Measurements from ENCODE around the gene GTF2H2C. TPM values are rescaled to one million over a fixed set of nuclear protein-coding genes. Genes with fewer than 3 reads are reported as not detected.
A peak's percentile ranks its signal among the peaks of the same experiment; 100 is the strongest.
"Not testable (repeated sequence)": the region's sequence is repeated elsewhere in the genome, so short reads cannot be mapped to it uniquely, and the experiment has no call there.

GTF2H2C gene
- total and polyA plus RNA-seq, 2 experiments from 2014 or later, result 52.2 to 61.6 TPM

- Mint-ChIP-seq H3K27me3 (ENCODE audit: insufficient read depth, low read depth, poor library complexity) (no peaks in the 10 kb centered on the region), H3K4me3 (no peak overlapping the region), H3K27ac (peak overlapping the region; percentile 37; the same call in 1 of the 2 replicates), H3K4me1 (peaks cover 25% of the 10 kb centered on the region), H3K9me3 (no peaks in the 10 kb centered on the region), H3K36me3 (ENCODE audit: low read depth) (peaks cover 8% of the 10 kb centered on the region)
- TF ChIP-seq JUNB (IDR thresholded peaks at IDR 0.05; ENCODE audit: unreplicated experiment), result no peak
- TF ChIP-seq EZH2phosphoT487 (IDR thresholded peaks at IDR 0.05; ENCODE audit: unreplicated experiment), result no peak
- TF ChIP-seq POLR2AphosphoS5 (IDR thresholded peaks at IDR 0.05; ENCODE audit: low read depth), result no peak
- TF ChIP-seq EZH2 (IDR thresholded peaks at IDR 0.05; ENCODE audit: low read depth, unreplicated experiment), result no peak
- TF ChIP-seq, protein P1, sequence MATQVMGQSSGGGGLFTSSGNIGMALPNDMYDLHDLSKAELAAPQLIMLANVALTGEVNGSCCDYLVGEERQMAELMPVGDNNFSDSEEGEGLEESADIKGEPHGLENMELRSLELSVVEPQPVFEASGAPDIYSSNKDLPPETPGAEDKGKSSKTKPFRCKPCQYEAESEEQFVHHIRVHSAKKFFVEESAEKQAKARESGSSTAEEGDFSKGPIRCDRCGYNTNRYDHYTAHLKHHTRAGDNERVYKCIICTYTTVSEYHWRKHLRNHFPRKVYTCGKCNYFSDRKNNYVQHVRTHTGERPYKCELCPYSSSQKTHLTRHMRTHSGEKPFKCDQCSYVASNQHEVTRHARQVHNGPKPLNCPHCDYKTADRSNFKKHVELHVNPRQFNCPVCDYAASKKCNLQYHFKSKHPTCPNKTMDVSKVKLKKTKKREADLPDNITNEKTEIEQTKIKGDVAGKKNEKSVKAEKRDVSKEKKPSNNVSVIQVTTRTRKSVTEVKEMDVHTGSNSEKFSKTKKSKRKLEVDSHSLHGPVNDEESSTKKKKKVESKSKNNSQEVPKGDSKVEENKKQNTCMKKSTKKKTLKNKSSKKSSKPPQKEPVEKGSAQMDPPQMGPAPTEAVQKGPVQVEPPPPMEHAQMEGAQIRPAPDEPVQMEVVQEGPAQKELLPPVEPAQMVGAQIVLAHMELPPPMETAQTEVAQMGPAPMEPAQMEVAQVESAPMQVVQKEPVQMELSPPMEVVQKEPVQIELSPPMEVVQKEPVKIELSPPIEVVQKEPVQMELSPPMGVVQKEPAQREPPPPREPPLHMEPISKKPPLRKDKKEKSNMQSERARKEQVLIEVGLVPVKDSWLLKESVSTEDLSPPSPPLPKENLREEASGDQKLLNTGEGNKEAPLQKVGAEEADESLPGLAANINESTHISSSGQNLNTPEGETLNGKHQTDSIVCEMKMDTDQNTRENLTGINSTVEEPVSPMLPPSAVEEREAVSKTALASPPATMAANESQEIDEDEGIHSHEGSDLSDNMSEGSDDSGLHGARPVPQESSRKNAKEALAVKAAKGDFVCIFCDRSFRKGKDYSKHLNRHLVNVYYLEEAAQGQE (IDR thresholded peaks at IDR 0.05; ENCODE audit: unreplicated experiment), result no peak
- no peak for TF ChIP-seq CREB1 (CRISPR knock-in tag; IDR thresholded peaks at IDR 0.05; ENCODE audit: low read depth)
- no peaks in the 10 kb centered on the region for H3K9me2 ChIP-seq (ENCODE audit: insufficient read depth)
- H2AFZ ChIP-seq, result no peak overlapping the region
- H3K4me3 ChIP-seq, result no peak overlapping the region
- H3K4me2 ChIP-seq, result no peak overlapping the region
- peaks cover 6% of the 10 kb centered on the region for H3K4me1 ChIP-seq (ENCODE audit: insufficient read depth)
- ATAC-seq (peak; percentile 20; the same call in 1 of the 3 replicates), DNase-seq (ENCODE audit: low spot score) (no peak)
- H3K27ac ChIP-seq (ENCODE audit: low read depth), result 0 out of 2 replicates have a peak overlapping the region, but pooled peaks have one; percentile 22
- no peaks in the 10 kb centered on the region for H3K36me3 ChIP-seq (ENCODE audit: insufficient read depth)
- 0 out of 2 replicates have a peak, but pooled peaks cover 5% of the 10 kb centered on the region for H4K20me1 ChIP-seq (replicated peaks; ENCODE audit: insufficient read depth)
- no peaks in the 10 kb centered on the region for H3F3A ChIP-seq (replicated peaks; ENCODE audit: low read depth)
- H3K27me3 ChIP-seq (ENCODE audit: insufficient read depth), result no peaks in the 10 kb centered on the region
- peaks cover 3% of the 10 kb centered on the region; the same call in 1 of the 2 replicates for H3K79me2 ChIP-seq (replicated peaks; ENCODE audit: insufficient read depth)
These were observed 28.6 kb upstream of the GTF2H2C start for GRCh38 chr5:69531406-69531801.

DNA sequence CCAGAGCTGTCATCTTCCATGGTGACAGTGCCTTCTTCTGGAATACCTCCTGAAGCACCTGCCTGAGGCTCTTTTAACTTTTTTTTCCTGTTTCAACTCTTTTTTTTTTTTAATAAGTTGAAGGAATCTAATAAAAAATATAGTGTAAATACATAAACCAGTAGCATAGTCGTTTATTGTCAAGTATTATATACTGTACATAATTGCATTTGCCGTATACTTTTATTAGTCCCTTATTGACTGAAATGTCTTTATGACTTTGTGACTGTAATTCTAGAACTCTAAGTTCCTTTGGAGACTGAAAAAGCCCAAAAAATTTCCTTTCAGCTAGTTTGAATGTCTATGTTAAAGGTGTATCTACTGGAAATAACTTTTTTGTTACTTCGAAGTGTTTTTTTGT is 22.1 kb upstream of the GTF2H2C start:
- not testable (repeated sequence) for DNase-seq (ENCODE audit: low spot score); H3K27ac Mint-ChIP-seq; H2AFZ ChIP-seq; H3K4me3 ChIP-seq; H3K4me1 Mint-ChIP-seq; H3K36me3 ChIP-seq (ENCODE audit: insufficient read depth); H3K27me3 Mint-ChIP-seq (ENCODE audit: insufficient read depth, low read depth, poor library complexity); H3K9me3 Mint-ChIP-seq; H3K27me3 ChIP-seq (ENCODE audit: insufficient read depth); H3K4me2 ChIP-seq; H3K27ac ChIP-seq (ENCODE audit: low read depth); H3K4me1 ChIP-seq (ENCODE audit: insufficient read depth); ATAC-seq; H3K4me3 Mint-ChIP-seq; H4K20me1 ChIP-seq (replicated peaks; ENCODE audit: insufficient read depth); H3K36me3 Mint-ChIP-seq (ENCODE audit: low read depth); H3F3A ChIP-seq (replicated peaks; ENCODE audit: low read depth); H3K9me2 ChIP-seq (ENCODE audit: insufficient read depth); H3K79me2 ChIP-seq (replicated peaks; ENCODE audit: insufficient read depth)

DNA sequence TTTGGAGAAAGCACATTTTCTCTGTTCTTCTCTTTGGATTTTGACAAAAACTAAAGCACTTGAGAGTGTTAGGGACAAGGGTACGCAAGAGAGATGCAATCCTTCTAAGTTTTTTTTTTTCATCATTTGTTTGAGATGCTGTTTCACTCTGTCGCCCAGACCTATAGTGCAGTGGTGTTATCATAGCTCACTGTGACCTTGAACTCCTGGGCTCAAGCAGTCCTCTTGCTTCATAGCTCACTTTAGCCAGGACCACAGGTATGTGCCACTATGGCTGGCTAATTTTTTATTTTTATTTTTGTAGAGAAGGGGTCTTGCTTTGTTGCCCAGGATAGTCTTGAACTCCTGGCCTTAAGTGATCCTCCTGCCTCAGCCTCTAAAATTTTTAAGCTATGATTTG is 21.3 kb upstream of the GTF2H2C start:
- not testable (repeated sequence) for H3K27ac ChIP-seq (ENCODE audit: low read depth); ATAC-seq; H3K4me1 Mint-ChIP-seq; H3K36me3 ChIP-seq (ENCODE audit: insufficient read depth); H3K4me3 Mint-ChIP-seq; H3K9me3 Mint-ChIP-seq; H3K4me3 ChIP-seq; DNase-seq (ENCODE audit: low spot score); H4K20me1 ChIP-seq (replicated peaks; ENCODE audit: insufficient read depth); H3K4me1 ChIP-seq (ENCODE audit: insufficient read depth); H3K9me2 ChIP-seq (ENCODE audit: insufficient read depth); H3K27ac Mint-ChIP-seq; H3K4me2 ChIP-seq; H3K27me3 ChIP-seq (ENCODE audit: insufficient read depth); H3K79me2 ChIP-seq (replicated peaks; ENCODE audit: insufficient read depth); H3K36me3 Mint-ChIP-seq (ENCODE audit: low read depth); H3K27me3 Mint-ChIP-seq (ENCODE audit: insufficient read depth, low read depth, poor library complexity); H2AFZ ChIP-seq; H3F3A ChIP-seq (replicated peaks; ENCODE audit: low read depth)

GRCh38 chr5:69541347-69541746 is 18.6 kb upstream of the GTF2H2C start:
- DNase-seq (ENCODE audit: low spot score); H3K27ac Mint-ChIP-seq; H3F3A ChIP-seq (replicated peaks; ENCODE audit: low read depth); H3K27me3 Mint-ChIP-seq (ENCODE audit: insufficient read depth, low read depth, poor library complexity); H4K20me1 ChIP-seq (replicated peaks; ENCODE audit: insufficient read depth); H3K4me1 Mint-ChIP-seq; H3K4me1 ChIP-seq (ENCODE audit: insufficient read depth); H3K4me3 ChIP-seq; H3K36me3 ChIP-seq (ENCODE audit: insufficient read depth); H3K79me2 ChIP-seq (replicated peaks; ENCODE audit: insufficient read depth); H3K27me3 ChIP-seq (ENCODE audit: insufficient read depth); H3K9me2 ChIP-seq (ENCODE audit: insufficient read depth); H3K4me2 ChIP-seq; H3K4me3 Mint-ChIP-seq; H3K36me3 Mint-ChIP-seq (ENCODE audit: low read depth); H2AFZ ChIP-seq; ATAC-seq; H3K9me3 Mint-ChIP-seq; H3K27ac ChIP-seq (ENCODE audit: low read depth): not testable (repeated sequence)

DNA sequence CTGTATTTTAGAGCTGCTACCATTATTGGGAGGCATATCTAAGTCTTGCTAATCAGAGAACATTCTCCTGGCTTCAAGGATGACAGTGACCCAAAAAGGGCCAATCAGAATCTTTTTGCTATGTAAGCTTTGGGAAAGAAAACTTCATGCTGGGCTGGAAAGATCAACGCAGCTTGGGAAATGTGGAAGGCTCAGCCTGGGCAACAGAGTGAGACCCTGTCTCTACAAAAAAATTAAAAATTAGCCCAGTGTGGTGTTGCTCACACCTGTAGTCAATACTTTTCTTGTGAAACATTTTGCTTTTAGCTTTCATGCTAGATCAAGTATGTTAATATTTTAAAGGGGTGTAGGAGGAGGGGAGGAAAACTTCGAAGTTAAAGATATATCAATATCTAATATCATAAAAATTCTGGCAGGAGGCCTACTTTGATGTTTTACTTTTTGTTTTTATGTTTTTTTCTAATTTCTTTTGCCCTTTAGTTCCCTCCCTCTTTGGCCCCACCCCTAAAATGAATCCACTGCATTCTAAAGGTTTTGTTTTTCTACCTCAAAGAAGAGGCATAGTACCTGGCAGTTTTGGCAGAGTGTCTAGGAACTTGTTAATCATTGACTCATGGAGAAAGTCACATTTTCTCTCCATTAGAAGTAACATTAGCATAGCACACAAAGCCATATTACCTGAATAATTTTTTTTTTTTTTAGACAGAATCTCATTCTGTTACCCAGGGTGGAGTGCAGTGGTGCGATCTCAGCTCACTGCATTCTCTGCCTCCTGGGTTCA is 17.0 kb upstream of the GTF2H2C start:
- H4K20me1 ChIP-seq (replicated peaks; ENCODE audit: insufficient read depth); H3K27me3 Mint-ChIP-seq (ENCODE audit: insufficient read depth, low read depth, poor library complexity); H3K9me3 Mint-ChIP-seq; H3K4me3 Mint-ChIP-seq; H3K27me3 ChIP-seq (ENCODE audit: insufficient read depth); H3K4me3 ChIP-seq; H3K36me3 ChIP-seq (ENCODE audit: insufficient read depth); DNase-seq (ENCODE audit: low spot score); H3K4me2 ChIP-seq; H2AFZ ChIP-seq; H3K4me1 ChIP-seq (ENCODE audit: insufficient read depth); H3F3A ChIP-seq (replicated peaks; ENCODE audit: low read depth); H3K9me2 ChIP-seq (ENCODE audit: insufficient read depth); H3K36me3 Mint-ChIP-seq (ENCODE audit: low read depth); ATAC-seq; H3K27ac Mint-ChIP-seq; H3K27ac ChIP-seq (ENCODE audit: low read depth); H3K79me2 ChIP-seq (replicated peaks; ENCODE audit: insufficient read depth); H3K4me1 Mint-ChIP-seq: not testable (repeated sequence)

Measured in GM23338 (cell line).